ENCODE measurements around the gene EXOC3L4.
A peak's percentile ranks its signal among the peaks of the same experiment; 100 is the strongest.

EXOC3L4 gene

GRCh38 chr14:103103461-103104388, 9.2 kb downstream of the EXOC3L4 start (continued):
- TF ChIP-seq ZNF449 (tag by site-specific recombination; IDR thresholded peaks at IDR 0.05) (no peak), ZNF514 (tag by site-specific recombination; IDR thresholded peaks at IDR 0.05) (no peak), ZNF777 (tag by site-specific recombination; IDR thresholded peaks at IDR 0.05; ENCODE audit: borderline replicate concordance) (peak; percentile 51; the same call in 1 of the 2 replicates), ZNF596 (tag by site-specific recombination; IDR thresholded peaks at IDR 0.05) (no peak), ZNF404 (tag by site-specific recombination; IDR thresholded peaks at IDR 0.05) (no peak), ZFP69B (tag by site-specific recombination; IDR thresholded peaks at IDR 0.05) (peak; percentile 92), ZNF704 (tag by site-specific recombination; IDR thresholded peaks at IDR 0.05) (no peak), ZNF549 (tag by site-specific recombination; IDR thresholded peaks at IDR 0.05) (no peak), ZNF280C (tag by site-specific recombination; IDR thresholded peaks at IDR 0.05) (no peak), ZFP41 (tag by site-specific recombination; IDR thresholded peaks at IDR 0.05; ENCODE audit: borderline replicate concordance) (no peak), PRDM10 (tag by site-specific recombination; IDR thresholded peaks at IDR 0.05) (no peak), BCL6B (tag by site-specific recombination; IDR thresholded peaks at IDR 0.05) (no peak), FEZF1 (tag by site-specific recombination; IDR thresholded peaks at IDR 0.05) (no peak), ZNF639 (tag by site-specific recombination; IDR thresholded peaks at IDR 0.05) (no peak), REST (tag by site-specific recombination; IDR thresholded peaks at IDR 0.05) (no peak), ZNF571 (tag by site-specific recombination; IDR thresholded peaks at IDR 0.05) (no peak), PATZ1 (tag by site-specific recombination; IDR thresholded peaks at IDR 0.05) (peak; percentile 81), ZNF510 (tag by site-specific recombination; IDR thresholded peaks at IDR 0.05; ENCODE audit: insufficient replicate concordance) (no peak), ZBTB7A (tag by site-specific recombination; IDR thresholded peaks at IDR 0.05; ENCODE audit: low read depth) (peak; percentile 31; the same call in 1 of the 2 replicates), ZNF626 (tag by site-specific recombination; IDR thresholded peaks at IDR 0.05) (no peak)
